ENCODE measurements around the gene ARHGEF1.
"Not testable (repeated sequence)": the region's sequence is repeated elsewhere in the genome, so short reads cannot be mapped to it uniquely, and the experiment has no call there.

Gene ARHGEF1

DNA sequence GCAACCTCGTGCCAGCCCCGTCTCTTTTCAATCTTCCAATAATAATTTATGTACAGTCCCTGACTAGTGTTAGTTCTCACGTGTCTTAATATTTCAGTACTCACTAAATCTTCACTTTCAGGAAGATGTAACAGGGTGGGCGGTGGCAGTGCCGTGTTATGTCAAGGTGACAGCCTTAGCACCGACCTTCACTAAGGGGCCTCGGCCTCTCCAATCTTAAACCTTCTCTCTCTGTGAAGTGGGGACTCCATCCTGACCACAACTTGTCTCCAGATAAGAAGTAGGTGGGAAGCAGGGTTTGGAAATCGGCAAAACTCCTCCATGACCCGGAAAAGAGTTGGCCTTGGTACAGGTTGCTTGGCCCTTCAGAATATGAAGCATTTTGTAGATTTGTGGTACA, 21.1 kb upstream of the ARHGEF1 start:
- DNase-seq (ENCODE audit: low read depth in 2 of 2), result no peak

GRCh38 chr19:41862445-41862986, 20.5 kb upstream of the ARHGEF1 start:
- DNase-seq (ENCODE audit: low read depth in 2 of 2), result no peak

DNA sequence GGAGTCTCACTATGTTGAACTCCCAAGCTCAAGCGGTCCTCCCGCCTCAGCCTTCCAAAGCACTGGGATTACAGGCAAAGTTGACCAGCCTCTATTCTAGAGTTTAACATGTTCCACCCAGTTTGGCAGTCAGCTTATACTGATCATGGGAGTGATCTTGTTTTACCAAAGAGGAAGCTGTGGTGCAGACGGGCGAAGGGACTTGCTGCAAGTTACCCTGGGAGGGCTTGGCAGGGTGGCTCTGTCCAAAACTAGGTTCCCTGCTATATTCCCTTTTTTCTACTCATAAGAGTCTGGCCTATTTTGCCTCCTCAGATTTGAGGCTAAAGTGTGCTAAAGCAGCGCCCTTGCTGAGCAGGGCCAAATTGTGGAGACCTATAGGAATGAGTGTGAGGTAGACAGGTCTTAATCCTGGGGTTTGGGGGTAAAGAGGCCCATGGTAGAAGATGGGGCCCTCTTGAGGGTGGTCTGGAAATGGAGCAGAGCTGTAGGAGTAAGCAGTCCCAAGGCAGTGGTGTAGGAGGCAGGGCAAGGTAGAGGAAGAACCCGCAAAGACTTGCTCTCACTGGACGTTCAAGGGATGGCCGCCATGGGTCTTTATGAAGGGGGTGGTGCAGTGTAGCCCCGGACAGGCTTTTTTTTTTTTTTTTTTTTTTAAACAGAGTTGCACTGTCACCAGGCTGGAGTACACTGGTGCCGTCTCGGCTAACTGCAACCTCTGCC, 19.6 kb upstream of the ARHGEF1 start:
- no peak for DNase-seq (ENCODE audit: low read depth in 2 of 2)

DNA sequence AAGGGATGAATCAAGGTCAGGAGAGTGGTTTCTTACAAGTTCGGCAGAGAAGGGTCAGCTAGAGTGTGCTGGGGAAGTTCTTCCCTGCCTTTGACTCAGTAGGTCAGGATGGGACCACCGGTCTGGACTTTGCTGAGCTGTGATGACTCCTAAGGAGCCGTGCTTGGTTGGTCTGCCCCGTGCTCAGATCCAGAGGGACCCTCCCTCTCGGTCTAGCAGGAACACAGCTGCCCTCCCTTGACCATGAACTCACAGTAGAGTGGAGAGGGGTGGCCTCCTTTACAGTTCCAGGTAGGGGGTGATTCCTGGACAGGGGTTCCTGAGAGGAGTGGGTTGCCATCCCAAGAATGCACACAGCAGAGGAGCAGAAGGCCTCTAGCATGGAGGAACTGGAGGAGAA, 18.6 kb upstream of the ARHGEF1 start:
- DNase-seq (ENCODE audit: low read depth in 2 of 2), result no peak

DNA sequence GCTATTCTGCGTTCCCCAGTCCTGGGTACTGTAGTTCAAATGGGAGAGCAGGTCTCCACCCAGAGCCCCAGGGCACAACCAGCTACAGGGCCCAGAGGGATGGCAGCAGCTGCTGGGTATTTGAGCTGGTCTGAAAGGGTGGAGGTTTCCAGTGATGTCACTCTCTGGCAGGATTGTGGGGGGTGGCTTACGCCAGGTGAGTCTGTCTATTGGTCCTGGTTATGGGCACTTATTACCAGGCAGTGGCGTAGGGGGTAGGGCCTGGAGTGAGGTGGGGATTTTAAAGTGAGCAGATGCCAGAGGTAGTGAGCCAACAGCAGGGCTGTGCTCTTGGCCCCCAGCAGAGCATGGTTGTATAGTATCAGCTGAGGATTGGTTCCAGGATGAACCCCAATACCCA, 16.7 kb upstream of the ARHGEF1 start:
- no peak for DNase-seq (ENCODE audit: low read depth in 2 of 2)

- DNase-seq (ENCODE audit: low read depth in 2 of 2), result no peak
These were observed 14.6 kb upstream of the ARHGEF1 start for GRCh38 chr19:41868120-41868988.

- DNase-seq (ENCODE audit: low read depth in 2 of 2), result no peak
These were observed 14.0 kb upstream of the ARHGEF1 start for GRCh38 chr19:41868989-41869300.

GRCh38 chr19:41869374-41869955, 13.5 kb upstream of the ARHGEF1 start:
- DNase-seq (ENCODE audit: low read depth in 2 of 2), result no peak

DNA sequence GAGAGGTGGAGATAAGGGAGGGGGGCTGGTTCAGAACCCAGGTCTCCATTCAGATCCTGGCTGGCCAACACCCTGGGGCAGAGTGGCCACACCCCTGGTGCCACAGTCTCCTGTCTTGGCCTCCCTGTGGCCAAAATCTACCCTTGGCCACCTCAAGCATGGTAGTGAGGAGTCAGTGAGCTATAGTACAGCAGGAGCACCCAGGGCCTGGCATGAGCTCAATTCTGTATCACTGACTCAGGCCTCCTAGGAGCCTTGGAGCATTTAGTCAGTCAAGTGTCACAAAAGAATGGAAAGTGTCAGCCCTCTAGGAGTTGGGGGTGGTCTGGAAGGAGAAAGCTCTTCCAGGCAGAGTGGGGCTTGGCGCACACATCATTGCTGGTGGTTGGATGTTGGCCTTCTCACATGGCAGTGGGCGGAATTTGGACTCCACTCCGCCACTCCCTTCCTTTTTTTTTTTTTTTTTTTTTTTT, 12.5 kb upstream of the ARHGEF1 start:
- no peak for DNase-seq (ENCODE audit: low read depth in 2 of 2)

DNA sequence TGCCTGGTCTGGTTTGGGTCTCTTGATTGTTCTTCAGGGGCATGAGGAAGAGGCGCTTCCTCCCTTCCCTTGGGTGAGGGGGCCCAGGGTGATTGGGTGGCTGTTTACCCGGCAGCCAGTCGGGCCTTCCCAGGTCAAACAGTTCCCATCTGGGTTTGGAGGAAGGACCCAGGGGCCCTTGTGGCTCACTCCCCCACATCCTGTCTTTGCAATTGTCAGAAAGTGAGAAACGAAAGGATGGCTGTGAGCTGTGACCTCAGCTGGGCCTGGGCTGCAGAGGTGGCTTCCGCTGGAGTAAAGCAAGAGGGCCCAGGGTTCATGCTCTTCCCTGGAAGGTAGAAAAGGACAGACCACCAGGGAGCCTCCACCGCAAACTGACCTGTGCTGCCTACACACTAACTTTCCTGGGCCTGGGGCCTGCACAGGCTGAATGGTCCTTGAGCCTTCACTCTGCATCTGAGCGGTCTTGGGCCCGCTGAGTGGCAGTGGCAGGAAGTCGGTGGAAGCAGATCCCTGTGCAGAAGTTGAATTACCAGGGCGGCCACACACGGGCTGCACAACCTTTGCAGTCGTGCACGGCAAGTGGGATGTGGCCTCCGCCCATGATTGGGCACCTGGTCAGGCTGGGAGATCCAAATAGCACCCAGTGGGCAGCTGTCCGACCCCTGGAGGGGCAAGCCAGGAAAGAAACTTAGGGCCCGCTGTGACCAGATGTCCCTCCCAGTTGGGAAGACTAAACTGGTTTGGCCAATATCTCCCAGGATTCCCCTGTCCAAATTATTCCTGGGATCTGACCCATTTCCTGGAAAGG, 11.2 kb upstream of the ARHGEF1 start:
- DNase-seq (ENCODE audit: low read depth in 2 of 2), result no peak

DNA sequence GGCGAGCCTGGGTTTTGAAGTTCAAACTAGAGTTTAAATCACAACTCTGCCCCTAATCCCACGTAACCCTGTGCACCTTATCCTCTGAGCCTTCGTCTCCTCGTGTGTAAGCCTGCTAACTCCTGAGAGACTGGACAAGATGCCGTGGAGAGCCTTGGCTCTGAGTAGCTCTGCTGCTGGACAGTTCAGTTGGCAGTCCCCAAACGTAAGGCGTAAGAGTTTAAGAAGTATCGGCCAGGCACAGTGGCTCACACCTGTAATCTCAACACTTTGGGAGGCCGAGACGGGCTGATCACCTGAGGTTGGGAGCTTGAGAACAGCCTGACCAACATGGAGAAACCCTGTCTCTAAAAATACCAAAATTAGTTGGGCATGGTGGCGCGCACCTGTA, 10.6 kb upstream of the ARHGEF1 start:
- no peak for DNase-seq (ENCODE audit: low read depth in 2 of 2)

- DNase-seq (ENCODE audit: low read depth in 2 of 2), result no peak
These were observed 10.0 kb upstream of the ARHGEF1 start for GRCh38 chr19:41872775-41873647.

DNA sequence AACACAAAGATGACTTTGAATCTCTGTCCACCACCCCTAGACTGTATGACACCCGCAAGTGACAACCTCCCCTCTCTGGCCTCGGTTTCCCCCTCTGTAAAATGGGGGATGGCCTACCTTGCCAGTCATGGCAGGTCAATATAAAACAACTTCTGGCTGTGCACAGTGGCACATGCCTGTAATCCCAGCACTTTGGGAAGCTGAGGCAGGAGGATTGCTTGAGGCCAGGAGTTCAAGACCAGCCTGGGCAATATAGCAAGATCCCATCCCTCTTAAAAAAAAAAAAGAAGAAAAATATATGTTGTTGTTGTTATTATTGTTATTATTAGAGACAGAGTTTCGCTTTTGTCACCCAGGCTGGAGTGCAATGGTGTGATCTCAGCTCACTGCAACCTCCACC, 7.0 kb upstream of the ARHGEF1 start:
- DNase-seq (ENCODE audit: low read depth in 2 of 2), result not testable (repeated sequence)

GRCh38 chr19:41876847-41877832, 5.8 kb upstream of the ARHGEF1 start, which contains the start of gene CD79A:
Gene CD79A, plus strand, starts transcription at chr19:41877279. Its CDS starts 26 bp downstream, at chr19:41877305.
- no peak for DNase-seq (ENCODE audit: low read depth in 2 of 2)

DNA sequence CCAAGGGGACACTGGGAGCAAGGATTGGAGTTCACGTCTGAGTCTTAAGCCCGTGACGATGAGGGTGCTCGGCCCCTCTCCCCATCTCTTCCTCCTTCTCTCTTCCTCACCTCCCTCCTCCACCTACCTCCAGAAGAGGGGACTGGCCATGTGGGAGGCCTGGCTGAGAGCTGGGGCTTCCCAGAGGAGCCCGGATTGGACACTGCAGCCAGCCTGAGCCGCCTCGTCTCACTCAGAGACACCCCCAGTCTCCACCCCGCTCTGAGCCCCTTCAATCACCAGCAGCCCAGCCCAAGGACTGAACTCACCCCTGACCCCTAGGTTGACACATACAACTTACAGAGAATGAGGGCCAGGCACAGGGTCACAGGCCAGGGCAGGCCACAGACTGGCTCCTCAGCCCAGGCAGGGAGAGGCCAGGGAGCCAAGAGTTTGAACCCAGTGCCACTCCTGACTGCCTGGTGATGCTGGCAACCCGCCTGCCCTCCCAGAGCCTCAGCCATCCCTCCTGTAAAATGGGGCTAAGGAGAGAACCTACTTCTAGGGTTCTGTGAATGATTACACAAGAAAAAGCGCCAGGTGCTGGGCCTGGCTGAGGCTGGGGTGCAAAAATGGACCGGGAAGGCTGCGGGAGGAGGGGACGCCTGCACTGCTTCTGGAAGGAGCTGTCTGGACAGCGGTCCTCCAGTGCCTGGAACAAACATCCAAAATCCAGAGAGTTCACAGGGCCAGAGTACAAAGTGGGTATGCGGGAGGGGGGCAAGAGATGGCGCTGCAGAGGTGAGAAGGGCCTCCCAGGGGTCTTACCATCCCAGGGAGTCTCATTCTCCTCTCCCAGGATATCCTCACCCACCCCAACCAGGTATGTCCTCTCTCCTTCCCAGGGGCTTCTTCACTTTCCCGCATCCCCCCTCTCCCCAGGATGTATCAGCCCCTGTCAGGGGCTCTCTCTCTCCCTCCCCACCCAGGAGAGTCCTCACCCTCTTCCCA, 4.8 kb upstream of the ARHGEF1 start:
- DNase-seq (ENCODE audit: low read depth in 2 of 2), result no peak

GRCh38 chr19:41879080-41879479, 3.9 kb upstream of the ARHGEF1 start:
- no peak for DNase-seq (ENCODE audit: low read depth in 2 of 2)

- no peak for DNase-seq (ENCODE audit: low read depth in 2 of 2)
These were observed 3.2 kb upstream of the ARHGEF1 start for GRCh38 chr19:41879670-41880328.

- no peak for DNase-seq (ENCODE audit: low read depth in 2 of 2)
These were observed 2.7 kb upstream of the ARHGEF1 start for GRCh38 chr19:41880329-41880708.

All from fibroblast of skin of left biceps (primary cell).